NOMO-1 treated with dmso at 0.1 percent for 144 hours (cell line): ENCODE results near the gene SKIL.

ENCODE experiments used
- DNase-seq: peaks from one replicate; lab custom pipeline; 2025; ENCODE audit not compliant: unreplicated experiment; lab: John Stamatoyannopoulos, UW

SKIL gene

GRCh38 chr3:170387950-170388349, 30.4 kb downstream of the SKIL start:
- no peak for DNase-seq

GRCh38 chr3:170391108-170391507, 33.6 kb downstream of the SKIL start:
- no peak for DNase-seq

- DNase-seq, result no peak
Observed at GRCh38 chr3:170397685-170398084, 40.2 kb downstream of the SKIL start.

- no peak for DNase-seq
Observed at GRCh38 chr3:170405101-170405500, 47.6 kb downstream of the SKIL start.

- DNase-seq, result no peak
Observed at GRCh38 chr3:170410428-170411029, 53.0 kb downstream of the SKIL start.

- no peak for DNase-seq
Observed at GRCh38 chr3:170413291-170413690, 55.8 kb downstream of the SKIL start.

GRCh38 chr3:170414202-170414663, 56.7 kb downstream of the SKIL start:
- DNase-seq, result peak; percentile 45

- no peak for DNase-seq
Observed at GRCh38 chr3:170417090-170417489, 59.6 kb downstream of the SKIL start.

- DNase-seq, result no peak
Observed at GRCh38 chr3:170418422-170419398, 61.2 kb downstream of the SKIL start, which contains the start of gene CLDN11. TSS of gene CLDN11 (plus strand) at chr3:170418868. CDS start at chr3:170419067, 199 bp downstream.

GRCh38 chr3:170419557-170420087, 62.1 kb downstream of the SKIL start:
- no peak for DNase-seq

GRCh38 chr3:170420307-170420821, 62.8 kb downstream of the SKIL start:
- DNase-seq, result no peak

- DNase-seq, result no peak
Observed at GRCh38 chr3:170421111-170421641, 63.7 kb downstream of the SKIL start.

- no peak for DNase-seq
Observed at GRCh38 chr3:170421758-170422157, 64.2 kb downstream of the SKIL start.

GRCh38 chr3:170423001-170423615, 65.6 kb downstream of the SKIL start:
- DNase-seq, result no peak

- DNase-seq, result no peak
Observed at GRCh38 chr3:170424879-170425278, 67.4 kb downstream of the SKIL start.

GRCh38 chr3:170425491-170426239, 68.2 kb downstream of the SKIL start:
- DNase-seq, result no peak

- no peak for DNase-seq
Observed at GRCh38 chr3:170426240-170426797, 68.8 kb downstream of the SKIL start.

- no peak for DNase-seq
Observed at GRCh38 chr3:170428095-170428494, 70.6 kb downstream of the SKIL start.

- no peak for DNase-seq
Observed at GRCh38 chr3:170429050-170429449, 71.5 kb downstream of the SKIL start.

GRCh38 chr3:170431054-170431453, 73.5 kb downstream of the SKIL start:
- no peak for DNase-seq
